Colon (tissue), 2 donors: Measurements from ENCODE around the gene VWA8.
"Not testable (repeated sequence)": the region's sequence is repeated elsewhere in the genome, so short reads cannot be mapped to it uniquely, and the experiment has no call there.

Experiments
- FAIRE-seq: peaks from 2 replicates; lab custom pipeline; 2012; peaks lifted over from hg19 to GRCh38; lab: Jason Lieb, UNC
- donor health status: control.
- donor health status: control.

VWA8 gene

GRCh38 chr13:41582027-41582463, 378.9 kb downstream of the VWA8 start:
- no peak for FAIRE-seq

- no peak for FAIRE-seq
These were observed 380.6 kb downstream of the VWA8 start for GRCh38 chr13:41580345-41580744.

GRCh38 chr13:41579881-41580280, 381.0 kb downstream of the VWA8 start:
- no peak for FAIRE-seq

- FAIRE-seq = no peak
These were observed 381.7 kb downstream of the VWA8 start for GRCh38 chr13:41579168-41579567.

- FAIRE-seq = no peak
These were observed 382.5 kb downstream of the VWA8 start for GRCh38 chr13:41578371-41578770.

- no peak for FAIRE-seq
These were observed 383.5 kb downstream of the VWA8 start for GRCh38 chr13:41577436-41577835.

GRCh38 chr13:41573640-41574039, 387.3 kb downstream of the VWA8 start:
- not testable (repeated sequence) for FAIRE-seq

- not testable (repeated sequence) for FAIRE-seq
These were observed 389.0 kb downstream of the VWA8 start for GRCh38 chr13:41571817-41572340.

- FAIRE-seq = no peak
These were observed 391.9 kb downstream of the VWA8 start for GRCh38 chr13:41568972-41569351.

- no peak for FAIRE-seq
These were observed 392.6 kb downstream of the VWA8 start for GRCh38 chr13:41568143-41568971.

- no peak for FAIRE-seq
These were observed 393.5 kb downstream of the VWA8 start for GRCh38 chr13:41567363-41567762.

- no peak for FAIRE-seq
These were observed 395.1 kb downstream of the VWA8 start for GRCh38 chr13:41565846-41566245.

GRCh38 chr13:41565216-41565615, 395.7 kb downstream of the VWA8 start:
- FAIRE-seq = no peak

GRCh38 chr13:41563984-41564365, 396.9 kb downstream of the VWA8 start:
- no peak for FAIRE-seq

- no peak for FAIRE-seq
These were observed 397.4 kb downstream of the VWA8 start for GRCh38 chr13:41563341-41563983.

- FAIRE-seq = no peak
These were observed 398.2 kb downstream of the VWA8 start for GRCh38 chr13:41562541-41563178.

GRCh38 chr13:41562083-41562482, 398.8 kb downstream of the VWA8 start:
- FAIRE-seq = no peak

GRCh38 chr13:41561170-41561569, 399.7 kb downstream of the VWA8 start:
- no peak for FAIRE-seq

GRCh38 chr13:41558781-41559560, 401.9 kb downstream of the VWA8 start:
- no peak for FAIRE-seq

GRCh38 chr13:41557719-41558118, 403.2 kb downstream of the VWA8 start:
- FAIRE-seq = no peak

- no peak for FAIRE-seq
These were observed 406.1 kb downstream of the VWA8 start for GRCh38 chr13:41554626-41555386.
